ENCODE data around the gene MRPS7.

MRPS7 gene

GRCh38 chr17:75261336-75262111 lies at the start of gene MRPS7, which contains the start of gene GGA3:
Gene MRPS7 (plus strand): TSS chr17:75261879. CDS start chr17:75261901, 22 bp downstream.
Gene GGA3 (minus strand): TSS chr17:75261606. CDS start chr17:75261587, 19 bp downstream.
- DNase-seq, result peak; percentile 66 to 98 (median 90)

- no peak for DNase-seq
Measured at GRCh38 chr17:75218131-75218530, 43.5 kb upstream of the MRPS7 start.

GRCh38 chr17:75219815-75220214 lies 41.9 kb upstream of the MRPS7 start:
- no peak for DNase-seq

GRCh38 chr17:75225016-75225415 lies 36.7 kb upstream of the MRPS7 start:
- DNase-seq, result peak in 1 of 51 donors; percentile 34

- no peak for DNase-seq
Measured at GRCh38 chr17:75227729-75228128, 34.0 kb upstream of the MRPS7 start.

- peak in 7 of 51 donors; percentile 17 to 41 (median 23) for DNase-seq
Measured at GRCh38 chr17:75228305-75228704, 33.4 kb upstream of the MRPS7 start.

- peak in 2 of 51 donors; percentile 15 to 17 for DNase-seq
Measured at GRCh38 chr17:75228847-75229246, 32.8 kb upstream of the MRPS7 start.

- no peak for DNase-seq
Measured at GRCh38 chr17:75231071-75231470, 30.6 kb upstream of the MRPS7 start.

- no peak for DNase-seq
Measured at GRCh38 chr17:75231741-75232464, 29.8 kb upstream of the MRPS7 start.

- no peak for DNase-seq
Measured at GRCh38 chr17:75232786-75233185, 28.9 kb upstream of the MRPS7 start.

- no peak for DNase-seq
Measured at GRCh38 chr17:75237100-75238014, 24.3 kb upstream of the MRPS7 start.

- DNase-seq, result no peak
Measured at GRCh38 chr17:75238020-75238580, 23.6 kb upstream of the MRPS7 start.

GRCh38 chr17:75238684-75239191 lies 22.9 kb upstream of the MRPS7 start:
- peak in 23 of 51 donors; percentile 4 to 56 (median 27) for DNase-seq

- DNase-seq, result no peak
Measured at GRCh38 chr17:75239214-75239613, 22.5 kb upstream of the MRPS7 start.

- DNase-seq, result no peak
Measured at GRCh38 chr17:75239778-75240393, 21.8 kb upstream of the MRPS7 start.

GRCh38 chr17:75240394-75241142 lies 21.1 kb upstream of the MRPS7 start:
- peak in 20 of 51 donors; percentile 10 to 60 (median 32) for DNase-seq

- no peak for DNase-seq
Measured at GRCh38 chr17:75241143-75241430, 20.6 kb upstream of the MRPS7 start.

- no peak for DNase-seq
Measured at GRCh38 chr17:75241502-75241901, 20.2 kb upstream of the MRPS7 start.

GRCh38 chr17:75241996-75242460 lies 19.7 kb upstream of the MRPS7 start:
- no peak for DNase-seq

Data from hypothalamus (tissue), 51 donors.